Measurements from ENCODE around the gene INPPL1.

DNA sequence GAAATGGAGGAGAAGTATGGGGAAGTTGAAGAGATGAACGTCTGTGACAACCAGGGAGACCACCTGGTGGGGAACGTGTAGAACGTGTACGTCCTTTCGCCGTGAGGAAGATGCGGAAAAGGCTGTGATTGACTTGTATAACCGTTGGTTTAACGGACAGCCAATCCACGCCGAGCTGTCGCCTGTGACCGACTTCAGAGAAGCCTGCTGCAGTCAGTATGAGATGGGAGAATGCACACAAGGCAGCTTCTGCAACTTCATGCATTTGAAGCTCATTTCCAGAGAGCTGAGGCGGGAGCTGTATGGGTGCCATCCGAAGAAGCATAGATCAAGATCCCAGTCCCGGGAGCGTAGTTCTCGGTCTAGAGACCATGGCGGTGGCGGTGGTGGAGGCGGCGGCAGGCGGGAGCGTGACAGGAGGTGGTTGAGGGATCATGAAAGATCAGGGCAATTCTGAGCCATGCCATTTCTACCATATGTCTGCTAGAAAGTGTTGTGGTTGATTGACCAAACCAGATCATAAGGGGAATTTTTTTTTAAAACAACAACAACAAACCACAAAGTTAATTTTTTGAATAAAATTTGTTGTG lies 56.3 kb downstream of the INPPL1 start:
- TF ChIP-seq, protein P1, sequence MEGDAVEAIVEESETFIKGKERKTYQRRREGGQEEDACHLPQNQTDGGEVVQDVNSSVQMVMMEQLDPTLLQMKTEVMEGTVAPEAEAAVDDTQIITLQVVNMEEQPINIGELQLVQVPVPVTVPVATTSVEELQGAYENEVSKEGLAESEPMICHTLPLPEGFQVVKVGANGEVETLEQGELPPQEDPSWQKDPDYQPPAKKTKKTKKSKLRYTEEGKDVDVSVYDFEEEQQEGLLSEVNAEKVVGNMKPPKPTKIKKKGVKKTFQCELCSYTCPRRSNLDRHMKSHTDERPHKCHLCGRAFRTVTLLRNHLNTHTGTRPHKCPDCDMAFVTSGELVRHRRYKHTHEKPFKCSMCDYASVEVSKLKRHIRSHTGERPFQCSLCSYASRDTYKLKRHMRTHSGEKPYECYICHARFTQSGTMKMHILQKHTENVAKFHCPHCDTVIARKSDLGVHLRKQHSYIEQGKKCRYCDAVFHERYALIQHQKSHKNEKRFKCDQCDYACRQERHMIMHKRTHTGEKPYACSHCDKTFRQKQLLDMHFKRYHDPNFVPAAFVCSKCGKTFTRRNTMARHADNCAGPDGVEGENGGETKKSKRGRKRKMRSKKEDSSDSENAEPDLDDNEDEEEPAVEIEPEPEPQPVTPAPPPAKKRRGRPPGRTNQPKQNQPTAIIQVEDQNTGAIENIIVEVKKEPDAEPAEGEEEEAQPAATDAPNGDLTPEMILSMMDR (IDR thresholded peaks at IDR 0.05) = no peak
- TF ChIP-seq POLR2A (IDR thresholded peaks at IDR 0.05) (no peak), POLR2AphosphoS5 (IDR thresholded peaks at IDR 0.05) (no peak)
